ENCODE data around the gene STRN.
"Not testable (repeated sequence)": the region's sequence is repeated elsewhere in the genome, so short reads cannot be mapped to it uniquely, and the experiment has no call there.

STRN gene

GRCh38 chr2:36949845-36950244 is 16.5 kb downstream of the STRN start:
- H3K4me1 Mint-ChIP-seq: peaks cover 36% of the 10 kb centered on the region

GRCh38 chr2:36945240-36945639 is 21.1 kb downstream of the STRN start:
- not testable (repeated sequence) for H3K4me1 Mint-ChIP-seq; H3K36me3 Mint-ChIP-seq (ENCODE audit: low read depth); H3K27ac Mint-ChIP-seq; H3K9me3 Mint-ChIP-seq; H3K4me3 Mint-ChIP-seq; H3K27me3 Mint-ChIP-seq (ENCODE audit: low read depth, poor library complexity); DNase-seq

More at GRCh38 chr2:36949845-36950244, 16.5 kb downstream of the STRN start:
- no peaks in the 10 kb centered on the region for H3K36me3 Mint-ChIP-seq (ENCODE audit: low read depth)
- H3K4me3 Mint-ChIP-seq: no peak overlapping the region
- TF ChIP-seq CTCF (IDR thresholded peaks at IDR 0.05): no peak
- H3K9me3 Mint-ChIP-seq: no peaks in the 10 kb centered on the region
- H3K27ac Mint-ChIP-seq: no peak overlapping the region
- no peaks in the 10 kb centered on the region for H3K27me3 Mint-ChIP-seq (ENCODE audit: low read depth, poor library complexity)
- no peak for DNase-seq

- DNase-seq: no peak
These were observed 24.5 kb downstream of the STRN start for GRCh38 chr2:36941867-36942266.

GRCh38 chr2:36936526-36936925 is 29.8 kb downstream of the STRN start:
- H3K27ac Mint-ChIP-seq; H3K4me3 Mint-ChIP-seq; DNase-seq; H3K36me3 Mint-ChIP-seq (ENCODE audit: low read depth); H3K4me1 Mint-ChIP-seq; H3K27me3 Mint-ChIP-seq (ENCODE audit: low read depth, poor library complexity); H3K9me3 Mint-ChIP-seq: not testable (repeated sequence)

More at GRCh38 chr2:36941867-36942266, 24.5 kb downstream of the STRN start:
- Mint-ChIP-seq H3K27me3 (ENCODE audit: low read depth, poor library complexity) (no peaks in the 10 kb centered on the region), H3K9me3 (no peaks in the 10 kb centered on the region), H3K4me1 (no peaks in the 10 kb centered on the region), H3K27ac (no peak overlapping the region), H3K36me3 (ENCODE audit: low read depth) (peaks cover 5% of the 10 kb centered on the region), H3K4me3 (no peak overlapping the region)
- no peak for TF ChIP-seq CTCF (IDR thresholded peaks at IDR 0.05)

- not testable (repeated sequence) for H3K36me3 Mint-ChIP-seq (ENCODE audit: low read depth)
These were observed 34.6 kb downstream of the STRN start for GRCh38 chr2:36931688-36932087.

GRCh38 chr2:36930787-36931410 is 35.4 kb downstream of the STRN start:
- H3K4me3 Mint-ChIP-seq; H3K4me1 Mint-ChIP-seq; H3K27me3 Mint-ChIP-seq (ENCODE audit: low read depth, poor library complexity); DNase-seq; H3K9me3 Mint-ChIP-seq; H3K36me3 Mint-ChIP-seq (ENCODE audit: low read depth): not testable (repeated sequence)
- peak overlapping the region; percentile 92 for H3K27ac Mint-ChIP-seq

More at GRCh38 chr2:36931688-36932087, 34.6 kb downstream of the STRN start:
- H3K4me1 Mint-ChIP-seq; H3K4me3 Mint-ChIP-seq; DNase-seq; H3K27me3 Mint-ChIP-seq (ENCODE audit: low read depth, poor library complexity); H3K9me3 Mint-ChIP-seq: not testable (repeated sequence)
- H3K27ac Mint-ChIP-seq: peak overlapping the region; percentile 54

GRCh38 chr2:36926175-36927132 is 39.9 kb downstream of the STRN start:
- H3K4me1 Mint-ChIP-seq, H3K4me3 Mint-ChIP-seq, DNase-seq: not testable (repeated sequence)

GRCh38 chr2:36922629-36923028 is 43.7 kb downstream of the STRN start:
- not testable (repeated sequence) for H3K4me1 Mint-ChIP-seq; H3K9me3 Mint-ChIP-seq; DNase-seq; H3K4me3 Mint-ChIP-seq; H3K27me3 Mint-ChIP-seq (ENCODE audit: low read depth, poor library complexity)
- peaks cover 33% of the 10 kb centered on the region for H3K36me3 Mint-ChIP-seq (ENCODE audit: low read depth)
- peak overlapping the region; percentile 79 for H3K27ac Mint-ChIP-seq

More at GRCh38 chr2:36926175-36927132, 39.9 kb downstream of the STRN start:
- not testable (repeated sequence) for H3K9me3 Mint-ChIP-seq; H3K27ac Mint-ChIP-seq; H3K27me3 Mint-ChIP-seq (ENCODE audit: low read depth, poor library complexity)
- H3K36me3 Mint-ChIP-seq (ENCODE audit: low read depth): peaks cover 38% of the 10 kb centered on the region

All from nephron progenitor cell (in vitro differentiated cells).